NCI-H1417 (cell line): ENCODE results near the gene ADGRL3.

Experiments
- DNase-seq, 3 experiments: peaks; one replicate each; lab custom pipeline; 2025; lab: John Stamatoyannopoulos, UW

The ADGRL3 gene

DNA sequence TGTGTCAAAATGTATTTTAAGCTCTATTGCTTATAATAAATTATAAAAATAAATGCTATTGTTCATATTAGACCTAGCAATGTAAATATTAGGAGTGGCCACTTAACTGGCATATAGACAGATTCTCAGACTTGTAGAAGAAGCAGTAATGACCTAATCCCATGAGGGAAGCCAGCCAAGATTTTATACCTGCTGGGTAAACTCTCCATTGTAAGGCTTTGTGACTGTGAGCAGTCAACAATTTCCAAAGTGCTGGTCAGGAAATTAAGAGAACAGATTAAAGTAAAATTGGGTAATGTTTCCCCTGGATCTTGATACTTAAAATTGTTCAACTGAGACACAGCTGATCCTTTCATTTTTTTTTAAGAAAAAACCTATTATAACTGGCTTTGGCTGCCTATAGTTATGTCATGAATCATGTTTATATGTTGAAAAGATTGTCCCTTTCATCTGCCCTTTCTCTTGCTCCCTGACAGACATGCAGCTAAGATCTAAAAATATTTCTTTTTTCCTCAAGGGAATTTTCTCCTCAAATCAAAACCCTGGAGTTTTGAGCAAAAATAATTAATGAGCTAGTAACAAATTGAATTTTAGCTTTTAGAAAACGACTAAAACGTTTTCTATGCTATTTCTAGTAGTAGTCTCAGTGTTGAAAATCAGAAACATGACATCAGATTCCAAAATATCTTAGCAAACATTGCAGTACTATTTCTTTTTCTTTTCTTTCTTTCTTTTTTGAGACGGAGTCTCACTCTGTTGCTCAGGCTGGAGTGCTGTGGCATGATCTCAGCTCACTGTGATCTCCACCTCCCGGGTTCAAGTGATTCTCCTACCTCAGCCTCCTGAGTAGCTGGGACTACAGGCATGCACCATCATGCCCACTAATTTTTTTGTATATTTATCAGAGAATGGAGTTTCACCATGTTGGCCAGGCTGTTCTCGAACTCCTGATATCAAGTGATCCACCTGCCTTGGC, 77.9 kb downstream of the ADGRL3 start:
- peak; percentile 23 to 86 (median 30) for DNase-seq

DNA sequence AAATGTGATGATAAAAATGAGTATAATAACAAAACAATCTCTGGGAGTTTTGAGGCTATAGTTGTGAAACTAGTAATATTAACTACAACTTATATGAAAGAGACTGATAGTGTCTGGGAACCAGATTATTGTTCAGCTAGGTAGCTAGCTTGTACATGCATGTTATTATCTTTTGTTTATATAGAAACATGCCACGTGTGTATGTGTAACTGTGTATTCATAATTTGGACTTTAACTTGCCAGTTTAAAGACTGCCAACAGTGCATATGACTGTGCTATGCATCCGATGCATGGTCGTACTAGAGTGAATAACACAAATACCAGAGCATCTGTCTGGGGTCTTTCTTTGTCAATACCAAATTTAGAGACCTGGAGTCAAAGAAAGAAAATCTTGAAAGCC, 92.2 kb downstream of the ADGRL3 start:
- peak in 1 of 3 experiments; percentile 33 for DNase-seq

DNA sequence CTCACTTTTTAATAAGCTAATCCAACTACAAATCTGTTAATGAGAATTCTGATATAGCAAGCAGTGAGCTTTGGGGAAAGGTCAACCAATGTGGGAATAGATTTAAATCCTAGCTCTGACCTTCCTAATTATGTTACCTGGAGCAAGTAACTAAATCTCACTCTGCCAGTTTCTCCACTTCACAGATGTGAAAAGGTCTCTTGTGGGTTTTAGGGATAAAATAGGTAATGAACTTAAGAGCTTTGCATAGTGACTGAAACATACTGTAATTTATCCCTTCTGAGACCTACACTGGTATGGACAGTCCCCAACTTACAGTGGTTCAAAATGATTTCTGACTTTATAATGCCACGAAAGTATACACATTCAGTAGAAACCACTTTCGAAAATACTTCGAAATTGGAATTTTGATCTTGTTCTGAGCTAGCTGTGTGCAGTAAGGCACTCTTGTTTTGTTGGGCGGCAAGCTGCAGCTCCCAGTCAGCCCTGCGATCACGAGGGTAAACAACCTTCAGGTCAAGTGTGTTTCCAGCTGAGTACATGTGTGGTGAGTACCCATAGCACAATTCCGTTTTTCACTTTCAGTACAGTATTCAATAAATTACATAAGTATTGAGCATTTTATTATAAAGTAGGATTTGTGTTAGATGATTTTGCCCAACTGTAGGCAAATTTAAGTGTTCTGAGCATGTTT, 93.7 kb downstream of the ADGRL3 start:
- peak; percentile 63 to 79 (median 76) for DNase-seq

DNA sequence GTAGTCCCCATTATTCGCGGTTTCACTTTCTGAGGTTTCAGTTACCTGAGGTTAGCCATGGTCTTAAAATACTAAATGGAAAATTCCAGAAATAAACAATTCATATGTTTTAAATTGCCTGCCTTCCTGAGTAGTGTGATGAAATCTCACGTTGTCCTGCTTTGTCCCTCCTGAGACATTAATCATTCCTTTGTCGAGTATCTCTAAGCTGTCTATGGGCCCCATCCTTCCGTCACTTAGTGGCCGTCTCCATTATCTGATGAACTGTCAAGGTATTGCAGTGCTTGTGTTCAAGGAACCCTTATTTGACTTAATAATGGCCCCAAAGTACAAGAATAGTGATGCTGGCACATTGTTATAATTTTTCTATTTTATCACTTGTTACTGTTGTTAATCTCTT, 94.8 kb downstream of the ADGRL3 start:
- DNase-seq: no peak

DNA sequence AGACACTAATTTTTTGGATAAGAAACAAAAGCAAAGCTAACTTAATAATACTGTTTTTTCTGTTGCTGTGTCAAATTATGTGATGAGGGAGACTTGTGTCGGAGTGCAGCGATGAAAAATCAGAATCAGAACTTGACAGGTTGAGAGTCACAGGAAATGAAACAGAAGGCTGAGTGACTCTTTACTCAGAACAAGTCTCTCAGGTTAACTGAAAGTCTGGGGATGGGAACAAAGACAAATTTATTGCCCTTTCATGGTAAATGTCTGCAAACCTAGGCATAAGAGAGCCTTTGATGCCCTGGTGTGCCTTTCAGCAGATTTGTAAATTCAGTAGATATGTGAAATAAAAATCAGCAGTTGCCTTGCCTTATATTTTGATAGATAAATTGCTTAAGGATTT, 96.0 kb downstream of the ADGRL3 start:
- DNase-seq: peak; percentile 18 to 60 (median 33)

DNA sequence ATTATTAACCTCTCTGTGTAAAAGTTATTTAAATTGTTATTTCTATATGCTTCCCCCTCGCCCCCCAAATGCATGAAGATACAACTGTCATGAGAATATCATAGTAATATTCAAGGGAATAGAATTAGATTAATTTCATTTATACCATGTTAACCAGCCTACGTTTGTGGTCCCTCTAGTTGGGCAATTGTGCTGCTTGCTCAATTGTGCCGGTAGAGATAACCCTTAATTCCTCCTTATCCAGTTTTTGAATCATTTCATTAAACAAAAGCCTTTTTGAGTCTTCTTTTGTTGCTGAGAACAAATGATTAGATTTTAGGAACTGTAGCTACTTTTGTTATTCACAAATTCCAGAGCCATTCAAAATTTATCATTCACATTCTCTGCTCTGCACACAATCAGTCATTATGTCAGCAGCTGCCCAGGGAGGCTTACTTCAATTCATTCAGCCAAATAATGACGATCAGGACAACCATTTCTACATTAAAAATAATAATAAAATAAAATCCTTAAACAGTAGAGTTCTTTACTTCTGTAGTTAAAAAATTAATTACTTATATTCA, 98.1 kb downstream of the ADGRL3 start:
- DNase-seq: peak in 1 of 3 experiments; percentile 10

DNA sequence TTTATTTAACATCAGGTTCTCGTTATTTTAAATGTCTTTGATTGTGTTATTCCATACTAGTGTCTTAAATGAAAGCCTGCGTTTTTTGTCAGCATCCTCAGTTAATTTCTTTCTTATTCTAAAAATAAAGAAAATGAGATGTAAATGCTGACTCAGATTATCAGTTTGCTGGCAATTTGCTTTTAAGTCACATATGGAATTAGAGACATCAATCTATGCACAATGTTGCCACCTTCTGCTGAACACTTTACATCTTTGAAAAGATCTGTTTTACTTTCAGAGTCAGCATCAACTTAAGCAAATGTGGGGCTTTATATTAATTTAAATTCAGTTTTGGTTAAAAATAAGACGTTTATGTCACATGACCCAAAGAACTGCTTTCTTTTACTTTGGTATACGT, 99.2 kb downstream of the ADGRL3 start:
- peak in 1 of 3 experiments; percentile 10 for DNase-seq

DNA sequence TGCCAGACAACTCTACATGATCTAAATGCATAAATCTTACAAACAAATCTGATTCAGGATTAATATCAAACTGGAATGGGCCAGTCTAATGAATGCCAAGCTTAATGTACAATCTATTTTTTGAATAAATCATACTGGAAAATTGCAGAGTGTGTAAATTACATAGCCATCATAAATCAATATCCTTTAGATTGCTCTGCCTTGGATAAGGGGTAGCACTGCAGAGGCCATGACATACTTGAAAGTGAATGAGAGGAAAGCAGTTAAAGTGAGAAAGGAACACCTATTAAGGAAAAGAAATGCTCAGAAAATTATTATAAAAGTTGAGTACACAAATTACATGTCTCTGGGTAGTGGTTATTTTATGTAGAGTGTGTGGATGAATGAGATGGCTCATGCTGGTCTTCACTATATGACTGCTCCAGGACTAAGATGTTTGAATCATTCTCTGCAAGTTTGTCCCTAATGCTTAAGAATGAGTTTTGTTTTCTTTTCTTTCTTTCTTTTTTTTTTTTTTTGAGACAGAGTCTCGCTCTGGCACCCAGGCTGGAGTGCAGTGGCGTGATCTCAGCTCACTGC, 100.2 kb downstream of the ADGRL3 start:
- peak in 1 of 3 experiments; percentile 45 for DNase-seq

DNA sequence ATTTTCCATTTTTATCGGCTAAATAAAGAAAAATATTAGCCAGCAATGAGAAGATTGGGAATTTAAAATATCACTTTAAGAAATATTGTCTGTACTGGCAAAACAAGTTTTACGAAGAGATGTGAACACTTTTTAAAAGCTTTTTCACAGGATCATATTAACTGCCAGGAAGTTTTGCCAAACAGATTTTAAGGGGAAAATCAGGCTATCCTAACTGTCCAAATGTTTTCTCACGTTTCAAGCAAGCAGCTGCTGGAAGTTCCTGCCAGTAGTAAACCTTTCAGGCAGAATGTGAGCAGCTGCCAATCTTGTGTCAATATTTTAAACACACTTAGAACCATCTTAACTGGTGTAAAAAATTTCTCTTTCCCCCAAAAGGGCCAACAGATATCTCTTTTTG, 101.1 kb downstream of the ADGRL3 start:
- peak in 1 of 3 experiments; percentile 8 for DNase-seq

DNA sequence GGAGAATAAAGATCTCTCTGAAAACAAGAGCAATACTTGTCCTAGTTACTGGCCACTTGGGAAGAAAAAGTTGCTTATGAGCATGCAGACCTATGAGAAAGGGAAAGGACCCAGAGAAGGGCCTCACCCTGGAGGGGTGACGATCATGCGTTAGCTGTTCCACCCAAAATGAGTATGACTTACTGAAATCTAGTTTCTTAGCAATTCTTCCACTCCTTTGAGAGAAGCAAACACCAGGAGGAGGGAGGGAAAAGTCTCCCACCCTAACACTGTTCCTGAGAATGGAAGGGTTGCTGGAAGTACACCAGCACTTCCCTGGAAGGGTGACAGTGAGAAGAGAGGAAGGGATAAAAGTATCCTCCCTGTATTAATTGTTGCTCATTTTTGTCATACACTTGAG, 107.9 kb downstream of the ADGRL3 start:
- DNase-seq: no peak

DNA sequence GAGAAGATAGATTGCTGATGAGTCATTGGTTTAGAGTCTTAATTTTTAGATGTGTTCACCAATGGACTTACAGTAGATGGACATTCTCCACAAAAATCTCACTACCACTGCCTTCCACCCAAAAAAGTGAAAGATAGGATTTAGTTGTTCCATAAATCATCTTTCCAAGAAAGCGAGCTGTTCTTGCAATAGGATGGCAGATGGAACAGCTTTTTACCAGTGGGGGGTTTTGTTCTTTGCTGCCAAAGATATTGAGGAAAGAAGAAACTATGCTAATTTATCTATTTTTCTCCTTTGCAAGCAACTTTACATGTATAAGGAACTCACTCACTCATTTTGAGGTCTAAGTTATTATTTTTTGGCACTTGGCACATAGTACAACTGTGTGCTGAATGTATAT, 109.5 kb downstream of the ADGRL3 start:
- DNase-seq: no peak

DNA sequence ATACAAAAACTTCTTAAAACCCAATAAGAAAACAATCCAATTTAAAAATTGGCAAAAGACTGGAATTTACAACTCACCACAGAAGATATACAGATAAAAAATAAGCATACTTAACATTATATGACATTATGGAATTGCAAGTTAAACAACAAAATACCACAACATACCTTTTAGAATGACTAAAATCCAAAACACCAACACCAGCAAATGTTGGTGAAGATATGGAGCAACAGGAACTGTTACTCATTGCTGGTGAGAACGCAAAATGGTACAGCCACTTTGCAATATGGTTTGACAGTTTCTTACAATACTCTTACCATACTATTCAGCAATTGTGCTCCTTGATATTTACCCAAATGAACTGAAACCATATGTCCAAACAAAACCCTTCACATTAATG, 112.4 kb downstream of the ADGRL3 start:
- DNase-seq: no peak

DNA sequence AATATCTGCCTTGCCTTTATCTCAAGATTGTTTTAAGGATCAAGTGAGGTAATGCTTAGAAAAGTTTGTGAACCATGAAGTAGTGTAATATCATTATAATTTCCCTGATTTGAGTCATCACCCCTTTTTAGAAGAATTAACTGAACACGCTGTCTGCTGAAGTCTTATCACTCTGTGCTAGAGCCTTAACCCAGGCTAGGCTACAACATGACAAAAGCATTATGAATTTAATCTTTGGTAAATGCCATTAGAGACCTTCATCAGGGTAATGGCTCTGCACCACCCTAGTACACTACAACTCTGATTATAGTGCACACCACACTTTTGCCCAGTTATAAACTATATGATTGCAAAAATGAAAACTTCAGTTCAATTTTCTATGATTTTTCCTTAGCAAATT, 118.3 kb downstream of the ADGRL3 start:
- no peak for DNase-seq

DNA sequence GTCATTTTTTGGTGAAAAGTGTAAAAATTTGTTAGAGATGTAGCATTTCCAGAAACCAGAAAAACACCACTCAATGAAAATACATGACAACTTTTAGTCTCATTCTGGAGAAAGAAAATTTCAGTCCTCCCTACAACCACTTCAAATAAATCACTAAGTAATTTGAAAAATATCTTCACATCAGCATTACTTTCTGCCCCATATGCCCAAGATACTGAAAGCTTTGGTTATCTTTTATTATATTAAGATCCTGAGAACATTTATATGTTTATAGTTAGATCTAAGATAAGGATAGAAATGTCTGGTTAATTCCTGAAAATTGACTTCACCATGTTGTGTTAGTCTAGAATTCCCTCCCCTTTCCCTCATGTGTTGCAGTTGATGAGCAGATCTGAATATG, 119.0 kb downstream of the ADGRL3 start:
- no peak for DNase-seq

DNA sequence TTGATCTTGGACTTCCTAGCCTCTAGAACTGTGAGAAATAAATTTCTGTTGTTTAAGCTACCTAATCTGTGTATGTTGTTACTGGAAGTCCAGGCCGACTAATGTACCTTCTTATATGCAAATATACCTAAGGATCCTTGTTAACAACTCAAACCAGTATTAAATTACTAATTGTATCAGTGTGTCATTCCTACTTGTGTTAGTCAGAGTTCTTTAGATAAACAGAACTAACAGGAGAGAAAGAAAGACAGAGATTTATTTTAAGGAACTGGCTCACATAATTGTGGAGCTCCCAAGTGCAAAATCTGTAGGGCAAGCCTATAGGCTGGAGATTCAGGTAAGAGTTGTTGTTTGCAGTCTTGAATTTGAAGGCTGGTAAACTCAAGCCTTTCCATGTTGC, 120.0 kb downstream of the ADGRL3 start:
- DNase-seq: no peak

DNA sequence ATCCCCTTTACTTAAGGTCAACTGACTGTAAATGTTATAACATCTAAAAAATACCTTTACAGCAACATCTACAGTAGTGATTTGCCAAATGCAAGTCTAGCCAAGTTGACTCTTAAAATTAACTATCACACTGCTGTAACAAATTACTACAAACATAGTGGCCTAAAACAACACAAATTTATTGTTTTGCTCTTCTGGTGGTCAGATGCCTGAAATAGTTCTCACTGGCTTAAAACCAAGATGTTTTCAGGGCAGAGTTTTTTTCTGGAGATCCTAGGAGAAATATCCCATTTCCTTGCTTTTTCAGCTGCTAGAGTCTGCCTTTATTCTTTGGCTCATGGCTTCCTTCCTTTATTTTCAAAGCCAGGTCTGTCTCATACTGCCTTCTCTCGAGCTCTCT, 120.5 kb downstream of the ADGRL3 start:
- no peak for DNase-seq

DNA sequence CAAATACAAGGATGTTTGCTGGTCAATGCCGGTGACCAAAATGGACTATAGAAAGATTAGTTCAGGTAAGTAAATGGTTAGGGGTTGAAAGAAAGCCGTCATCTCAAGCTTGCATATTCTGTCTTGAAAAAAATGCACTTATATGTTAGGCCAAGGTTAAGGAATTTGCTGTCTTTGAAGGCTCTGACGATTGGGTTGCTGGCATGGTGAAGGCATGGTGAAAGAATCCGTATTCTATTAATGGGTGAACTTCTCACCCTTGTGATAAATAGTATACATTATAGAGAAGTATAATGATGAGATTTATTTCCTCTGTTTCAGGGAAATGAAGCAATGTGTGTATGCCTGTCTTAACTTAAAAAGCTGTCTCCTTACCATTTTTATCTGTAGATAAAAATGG, 132.6 kb downstream of the ADGRL3 start:
- DNase-seq: no peak

DNA sequence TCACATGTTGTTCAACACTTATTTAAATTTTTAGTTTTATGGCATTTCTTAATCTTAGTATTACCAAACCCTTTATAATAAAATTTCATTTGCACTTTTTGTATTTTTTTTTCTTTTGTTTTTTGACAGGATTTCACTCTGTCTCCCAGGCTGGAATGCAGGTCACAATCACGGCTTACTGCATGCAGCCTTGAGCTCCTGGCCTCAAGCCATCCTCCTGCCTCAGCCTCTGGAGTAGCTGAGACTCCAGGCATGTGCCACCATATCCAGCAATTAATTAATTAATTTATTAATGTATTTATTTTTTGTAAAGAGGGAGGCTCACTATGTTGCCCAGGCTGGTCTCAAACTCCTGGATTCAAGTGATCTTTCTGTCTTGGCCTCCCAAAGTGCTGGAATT, 133.4 kb downstream of the ADGRL3 start:
- DNase-seq: no peak

DNA sequence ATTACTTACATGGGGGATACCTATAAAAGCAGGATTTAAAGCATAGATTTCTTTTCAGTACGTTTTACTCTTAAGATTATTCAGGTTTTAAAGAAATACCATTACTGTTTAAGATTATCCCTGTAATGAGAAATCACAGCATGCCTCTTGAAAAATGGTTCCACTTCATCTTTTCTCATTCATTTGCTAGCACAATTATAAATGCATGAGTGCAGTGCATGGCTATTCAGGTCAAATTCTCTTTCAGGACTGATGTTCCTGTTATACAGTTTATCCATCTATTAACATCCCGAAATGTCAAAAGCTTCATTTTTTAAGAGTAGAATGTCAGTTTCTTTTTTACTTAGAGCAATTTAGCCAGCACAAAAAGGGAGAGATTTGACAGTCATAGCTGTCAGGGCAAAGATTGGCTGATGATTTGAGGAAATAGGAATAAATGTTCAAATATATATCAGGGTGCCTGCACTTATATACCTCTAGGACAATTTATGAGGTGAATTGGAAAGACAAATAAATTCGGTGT, 135.2 kb downstream of the ADGRL3 start:
- DNase-seq: no peak

DNA sequence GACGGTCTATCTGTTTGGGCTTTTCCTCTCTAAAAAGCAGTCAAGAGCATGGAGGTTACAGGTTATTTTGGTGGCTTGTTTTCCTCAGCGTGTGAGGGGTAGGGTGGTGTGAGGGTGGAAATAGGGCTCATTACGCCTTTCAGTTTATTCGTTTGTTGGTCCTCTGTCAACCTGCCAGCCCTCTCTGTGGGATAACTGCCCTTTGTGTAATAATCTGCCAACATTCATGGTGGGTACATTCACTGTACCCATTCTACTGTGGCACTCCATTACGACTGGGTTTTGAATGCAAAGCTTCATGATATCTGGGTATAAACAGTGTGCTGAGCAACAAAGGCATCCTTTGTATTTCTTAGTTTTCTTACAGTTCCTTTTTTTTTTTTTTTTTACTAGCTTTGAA, 136.4 kb downstream of the ADGRL3 start:
- DNase-seq: peak in 1 of 3 experiments; percentile 30

DNA sequence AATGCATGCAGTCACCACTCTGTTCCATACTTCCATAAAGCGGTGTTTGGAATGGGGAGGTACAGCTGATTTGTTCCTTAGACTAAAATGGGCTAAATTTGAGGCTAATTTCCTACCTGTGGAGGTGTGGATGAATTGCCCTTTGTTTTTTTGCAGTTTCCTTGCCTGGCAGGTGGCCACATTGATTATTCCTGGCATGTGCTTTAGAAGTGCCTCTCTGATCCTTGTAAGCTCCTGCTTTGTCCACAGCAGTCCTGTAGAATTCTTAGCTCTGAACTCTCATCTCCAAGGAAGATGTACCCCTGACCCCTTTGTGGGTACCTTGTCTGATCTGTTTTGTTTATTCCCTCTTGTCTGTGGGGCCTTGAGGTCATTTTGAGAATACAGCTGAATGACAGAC, 136.8 kb downstream of the ADGRL3 start:
- peak in 1 of 3 experiments; percentile 31 for DNase-seq

DNA sequence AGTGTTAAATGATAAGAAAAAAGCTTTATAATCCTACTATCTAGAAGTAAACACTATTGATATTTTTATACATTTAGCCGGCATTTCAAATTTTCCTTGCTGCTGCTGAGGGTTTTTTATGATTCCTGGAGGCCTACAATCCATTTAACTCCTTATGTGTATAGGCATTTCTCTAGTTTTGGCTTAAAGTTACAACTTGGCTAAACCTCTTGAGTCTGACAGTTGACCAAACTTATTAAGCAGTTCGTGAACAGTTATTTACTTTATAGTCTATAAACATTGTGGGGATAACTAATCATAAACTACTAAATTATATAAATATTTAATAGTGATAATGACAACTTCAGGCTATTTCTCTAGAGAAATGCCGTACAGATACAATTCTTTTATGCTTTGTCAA, 141.9 kb downstream of the ADGRL3 start:
- DNase-seq: no peak
